Stimulated activated CD8-positive, alpha-beta memory T cell treated with anti-CD3 and anti-CD28 coated beads, Interleukin-7, amount 100 ng/mL, for 1 hour (primary cell): ENCODE results near the gene NEDD8.

Experiments
- DNase-seq, 2 donors: peaks; one replicate each; pipeline ENCODE4 v3.0.0-alpha.2; 2020; ENCODE audit warnings: low read depth in 2 of 2

The NEDD8 gene

DNA sequence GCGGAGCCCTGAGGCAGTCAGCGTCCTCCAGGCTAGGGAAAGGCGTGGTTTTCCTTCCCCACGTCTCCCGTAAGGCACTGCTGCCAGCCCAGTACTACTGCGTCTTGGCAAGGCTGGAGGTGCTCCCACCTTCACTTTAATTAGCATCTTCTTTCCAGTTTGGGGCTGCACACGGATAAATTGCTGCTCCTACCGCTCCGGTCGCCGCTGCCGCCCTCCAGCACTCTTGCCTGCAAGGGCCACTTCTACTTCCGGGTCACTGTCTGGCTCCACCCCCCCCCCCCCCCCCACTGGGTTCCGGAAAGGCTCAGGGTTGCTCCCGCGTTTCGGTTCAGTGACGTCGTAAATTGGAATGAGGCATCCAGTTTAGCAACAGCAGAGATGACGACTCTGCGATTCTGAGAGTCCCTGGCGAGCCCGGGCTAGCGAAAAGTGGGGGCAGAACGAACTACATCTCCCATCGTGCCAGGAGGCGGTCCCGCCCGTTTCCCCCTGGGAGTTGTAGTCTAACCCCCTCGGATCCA lies at the start of gene NEDD8:
Gene NEDD8, minus strand, starts transcription at position 247 of the 524 bp plus-strand sequence. Its CDS starts 100 bp downstream, at position 147.
- peak; percentile 64 to 75 for DNase-seq

DNA sequence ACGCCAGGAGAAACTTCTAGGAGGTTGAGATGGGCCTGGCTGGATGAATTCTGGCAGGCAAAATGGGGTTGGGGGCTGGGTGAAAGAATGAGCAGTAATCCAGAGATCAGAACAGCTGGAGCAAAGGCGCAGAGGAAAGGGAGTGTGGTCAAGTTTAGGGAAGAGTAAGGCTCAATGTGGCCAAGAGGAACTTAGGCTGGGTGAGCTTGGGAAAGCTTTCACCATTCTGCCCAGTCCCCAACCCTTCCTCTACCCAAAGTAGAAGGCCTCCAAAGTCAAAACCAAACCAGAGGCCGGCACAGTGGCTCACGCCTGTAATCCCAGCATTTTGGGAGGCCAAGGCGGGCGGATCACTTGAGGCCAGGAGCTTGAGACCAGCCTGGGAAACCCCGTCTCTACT lies 49.5 kb upstream of the NEDD8 start:
- DNase-seq: no peak

DNA sequence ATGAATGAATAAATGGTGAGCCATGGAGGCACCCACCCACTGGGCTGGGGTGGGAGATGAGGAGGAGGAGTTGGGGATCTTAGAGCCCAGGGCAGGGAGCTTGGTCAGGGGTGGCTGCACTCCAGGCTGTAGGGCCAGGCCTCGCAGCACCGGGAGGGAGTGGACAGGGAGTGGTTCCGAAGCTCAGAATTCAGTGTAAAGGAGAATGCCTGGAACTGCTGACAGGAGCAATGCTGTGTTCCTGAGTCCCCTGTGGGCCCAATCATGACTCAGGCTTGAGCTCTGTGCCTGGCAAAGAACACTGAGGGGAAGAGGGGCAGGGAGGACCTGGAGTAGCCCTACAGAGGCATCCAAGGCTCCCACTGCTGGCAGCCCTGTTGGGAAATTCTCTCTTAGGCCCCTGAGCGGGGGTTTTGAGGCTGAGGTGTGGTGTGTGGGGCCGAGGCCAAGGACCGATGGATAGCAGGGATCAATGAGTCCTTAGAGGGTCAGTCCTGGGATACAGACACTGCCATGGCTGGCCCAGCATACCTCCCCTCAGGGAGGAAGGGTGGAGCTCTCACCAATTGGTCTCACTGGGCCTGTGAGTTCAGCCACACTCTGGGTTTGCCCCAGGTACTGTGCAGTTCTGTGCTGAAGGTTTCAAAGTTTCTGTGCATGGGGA lies 48.8 kb upstream of the NEDD8 start:
- DNase-seq: no peak

DNA sequence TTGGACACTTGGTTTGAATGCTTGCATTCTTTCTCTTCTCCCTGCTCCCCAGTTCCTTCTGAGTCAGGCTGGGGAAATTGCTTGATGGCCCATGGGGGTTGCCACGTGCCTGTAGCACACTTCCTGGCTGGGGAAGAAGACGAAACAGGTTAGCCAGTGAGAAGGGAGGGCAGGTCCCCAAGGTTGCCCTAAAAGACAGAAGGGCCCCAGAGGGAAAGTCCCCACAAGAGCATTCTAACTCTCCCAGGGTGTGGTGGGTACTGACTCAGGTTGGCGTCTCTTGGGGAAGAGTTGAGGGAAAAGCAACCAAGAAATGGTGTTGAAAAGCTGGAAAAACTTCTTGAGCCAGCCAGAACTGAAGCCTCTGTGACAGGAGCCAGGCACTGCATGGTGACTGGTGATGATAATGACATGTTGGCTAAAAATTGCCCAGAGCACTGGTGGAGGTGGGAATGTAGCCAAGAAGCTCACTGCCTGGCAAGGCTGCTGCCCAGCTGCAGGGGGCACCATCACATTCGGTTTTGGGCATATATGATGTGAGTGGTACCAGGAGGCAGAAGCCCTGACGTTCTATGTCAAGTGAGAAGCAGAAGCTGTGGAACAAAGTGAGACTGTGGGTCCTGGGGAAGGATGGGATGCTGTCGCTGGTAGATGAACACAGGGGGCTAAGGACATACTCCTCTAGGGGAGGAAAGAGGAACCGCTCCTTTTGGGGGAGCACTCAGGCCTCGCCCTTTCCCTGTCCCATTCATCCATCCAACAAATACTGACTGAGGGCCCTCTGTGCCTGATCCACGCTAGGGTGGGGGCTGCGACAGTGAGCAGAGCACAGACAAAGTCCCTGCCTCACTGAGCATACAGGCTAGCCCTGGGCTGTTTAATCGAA lies 47.4 kb upstream of the NEDD8 start:
- no peak for DNase-seq

DNA sequence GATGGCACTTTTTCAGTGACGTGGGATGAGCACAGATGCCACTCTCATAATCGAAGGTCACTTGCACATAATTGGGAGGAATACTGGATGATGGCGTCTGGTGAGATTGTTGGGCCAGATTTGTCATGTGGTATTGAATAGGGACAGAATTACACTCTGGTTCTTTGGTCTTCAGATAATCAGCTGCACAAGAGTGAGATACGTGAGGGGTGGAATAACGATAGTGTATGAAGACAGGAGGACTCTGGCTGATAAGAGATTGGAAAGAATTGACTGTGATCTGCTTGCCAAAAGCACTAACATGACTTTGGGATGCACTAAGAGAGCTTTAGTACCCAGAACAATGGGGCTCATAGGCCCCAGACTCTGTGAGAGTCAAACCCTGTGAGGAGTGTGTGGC lies 46.3 kb upstream of the NEDD8 start:
- no peak for DNase-seq

DNA sequence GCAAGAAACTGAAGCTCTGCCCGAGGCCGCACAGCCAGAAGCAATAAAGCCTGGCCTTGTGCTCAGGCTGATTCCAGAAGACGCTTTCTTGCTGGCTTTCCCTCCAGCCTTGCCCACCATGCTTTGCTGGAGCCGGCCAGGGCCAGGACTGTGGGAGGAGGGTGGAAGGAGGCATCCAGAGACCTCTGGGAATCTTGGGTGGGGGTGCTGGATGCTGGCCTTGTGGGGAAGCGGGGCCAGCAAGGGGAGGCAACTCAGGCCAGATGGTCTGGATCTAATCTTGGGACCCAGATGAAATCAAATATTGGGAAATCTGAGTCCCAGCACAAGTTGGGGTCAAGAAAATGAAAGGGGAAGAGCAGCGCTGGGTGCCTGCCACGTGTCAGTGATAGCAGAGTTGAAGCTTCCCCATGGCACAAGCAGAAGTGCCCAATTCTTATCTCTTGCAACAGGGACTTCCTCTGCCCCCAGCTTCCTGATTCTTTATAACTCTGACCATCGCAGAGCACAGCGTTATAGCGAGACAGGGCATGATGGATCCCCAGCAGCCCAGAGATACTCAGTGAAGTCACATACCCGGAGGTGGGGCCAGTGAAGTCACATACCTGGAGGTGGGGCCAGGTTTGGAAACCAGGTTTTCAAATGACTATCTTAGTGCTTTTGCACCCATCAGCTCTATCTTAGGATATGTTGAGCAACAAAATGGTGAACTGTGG lies 45.6 kb upstream of the NEDD8 start:
- no peak for DNase-seq

DNA sequence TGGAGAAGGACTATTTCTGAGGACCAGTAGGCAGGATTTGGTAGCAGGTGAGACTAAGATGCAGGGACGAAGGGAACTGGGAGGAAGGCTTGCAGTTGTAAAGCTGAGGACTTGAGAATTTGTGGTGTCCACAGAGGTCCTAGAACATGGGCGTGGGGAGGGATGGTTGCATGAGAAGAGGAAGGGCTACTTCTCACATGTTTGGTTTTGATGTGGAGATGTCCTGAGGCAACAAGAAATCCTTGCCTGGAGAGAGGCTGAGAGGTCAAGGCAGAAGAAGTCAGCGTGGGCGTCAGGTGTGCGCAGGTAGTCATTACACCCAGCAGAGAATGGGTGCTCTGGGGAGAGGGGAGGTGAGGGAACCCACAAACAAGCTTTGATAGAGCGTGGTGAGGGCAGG lies 44.9 kb upstream of the NEDD8 start:
- DNase-seq: no peak

DNA sequence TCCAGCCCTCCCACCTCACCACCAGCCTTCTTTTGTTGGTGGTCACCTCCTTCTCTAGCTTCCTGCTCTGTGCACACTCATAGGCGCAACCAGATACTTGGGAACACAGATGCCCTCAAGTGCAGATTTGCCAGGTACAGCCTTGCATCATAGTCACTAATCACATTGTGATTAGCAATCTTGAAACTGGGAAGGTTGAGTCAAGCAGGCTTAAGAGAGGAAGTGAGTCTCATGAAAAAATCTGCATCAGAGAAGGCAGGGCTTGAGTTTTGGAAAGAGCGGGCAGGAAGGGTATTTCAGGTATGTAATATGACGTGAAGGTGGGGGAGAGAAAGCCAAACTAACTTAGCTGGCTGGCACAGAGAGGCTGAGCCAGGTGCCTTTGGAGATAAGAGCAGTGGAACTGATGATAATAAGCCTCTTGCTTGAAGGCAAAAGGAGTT lies 42.0 kb upstream of the NEDD8 start:
- DNase-seq: no peak

DNA sequence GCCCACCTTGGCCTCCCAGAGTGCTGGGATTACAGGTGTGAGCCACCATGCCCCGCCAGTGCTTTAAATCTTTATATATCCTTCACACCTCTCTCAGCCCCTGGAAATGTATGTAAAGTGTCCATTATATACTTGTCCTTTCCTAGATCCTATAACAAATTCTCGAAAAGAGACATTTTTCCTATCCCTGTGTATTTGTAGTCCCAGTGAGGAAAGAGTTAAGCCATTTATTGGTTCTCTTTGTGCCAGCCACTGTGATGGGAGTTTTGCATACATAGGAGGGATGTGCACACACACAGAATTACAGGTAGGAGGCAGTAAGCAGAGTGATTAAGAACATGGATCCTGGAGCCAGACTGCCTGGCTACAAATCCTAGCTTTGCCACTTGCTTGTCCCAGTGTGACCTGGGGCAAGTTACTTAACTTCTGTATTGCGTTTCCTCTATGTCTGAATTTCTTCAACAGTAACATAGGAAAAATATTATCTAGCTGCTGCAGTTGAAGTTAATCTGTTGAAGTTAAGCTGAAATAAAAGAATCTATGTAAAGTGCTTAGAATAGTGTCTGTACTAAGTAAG lies 41.3 kb upstream of the NEDD8 start:
- DNase-seq: no peak

DNA sequence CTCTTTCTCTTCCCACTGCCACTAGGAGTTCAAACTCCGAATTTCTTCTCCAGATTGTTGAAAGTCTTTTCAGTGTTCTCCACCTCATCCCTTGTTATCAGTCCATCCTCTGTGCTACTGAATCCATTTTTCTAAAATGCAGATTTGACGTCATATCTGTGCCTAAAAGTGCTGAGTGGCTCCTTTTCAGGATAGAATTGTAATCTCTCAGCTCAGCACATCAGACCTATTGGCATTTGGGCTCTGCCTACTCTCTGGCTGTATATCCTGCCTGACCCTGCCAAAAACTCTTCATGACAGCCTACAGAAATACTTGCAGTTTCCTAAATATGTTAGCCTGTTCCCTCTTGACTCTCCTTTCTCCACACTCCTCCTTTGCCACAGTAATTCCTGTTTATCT lies 40.3 kb upstream of the NEDD8 start:
- no peak for DNase-seq

DNA sequence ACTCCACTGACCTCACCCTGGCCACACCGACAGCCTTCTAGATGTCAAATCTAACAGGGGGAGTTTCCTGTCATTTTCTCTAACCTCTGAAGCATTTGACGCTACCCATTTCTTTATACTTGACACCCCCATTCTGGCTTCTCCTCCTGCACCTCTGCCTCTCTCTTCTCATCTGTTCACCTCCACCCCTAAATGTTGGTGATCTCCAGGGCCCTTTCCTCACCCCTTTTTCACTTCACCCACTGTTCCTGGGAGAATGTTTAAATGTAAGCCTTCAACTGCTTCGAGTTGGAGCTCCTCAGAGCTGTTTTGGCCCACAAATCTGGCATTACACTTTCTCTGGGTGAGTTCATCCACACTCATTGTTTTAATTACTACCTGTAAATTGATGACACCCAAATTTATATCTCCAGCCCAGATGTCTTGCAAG lies 39.7 kb upstream of the NEDD8 start:
- no peak for DNase-seq

DNA sequence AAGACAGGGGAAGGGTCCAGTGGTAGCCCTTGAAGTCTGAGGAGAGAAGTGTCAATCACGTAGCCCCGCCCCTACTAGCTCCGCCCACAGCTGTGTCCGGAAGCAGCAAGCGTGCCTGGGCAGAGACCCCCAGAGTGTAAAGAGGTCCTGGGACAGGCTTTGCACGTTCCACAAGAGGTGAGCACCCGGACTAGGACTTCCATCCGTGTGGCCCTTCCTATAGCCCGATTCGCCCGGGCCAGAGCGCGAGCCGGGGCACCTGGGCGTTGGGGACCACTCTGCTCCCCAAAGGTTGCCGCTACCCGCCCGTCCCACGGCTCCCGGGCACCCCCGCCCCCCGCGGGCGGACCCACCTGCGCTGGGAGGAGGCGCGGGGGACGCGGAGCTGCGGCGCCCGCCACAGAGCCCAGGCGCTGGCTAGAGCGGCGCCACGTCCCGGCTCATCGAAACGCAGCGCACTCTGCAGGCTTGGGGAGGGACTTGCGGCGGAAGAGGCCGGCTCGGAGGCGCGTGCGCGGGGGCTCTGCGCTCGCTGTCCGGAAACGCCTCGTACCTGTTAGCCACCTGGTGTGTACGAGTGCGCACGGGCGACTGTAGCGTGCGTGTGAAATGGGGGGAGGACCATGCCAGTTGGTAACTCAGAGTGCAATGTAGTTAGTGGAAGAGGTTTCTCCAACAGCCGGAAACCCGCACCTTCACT lies 39.1 kb upstream of the NEDD8 start, which contains the start of gene RABGGTA:
Gene RABGGTA, minus strand, starts transcription at position 464 of the 700 bp plus-strand sequence. CDS start 482 bp downstream, outside the sequence.
- DNase-seq: peak; percentile 79 to 81

DNA sequence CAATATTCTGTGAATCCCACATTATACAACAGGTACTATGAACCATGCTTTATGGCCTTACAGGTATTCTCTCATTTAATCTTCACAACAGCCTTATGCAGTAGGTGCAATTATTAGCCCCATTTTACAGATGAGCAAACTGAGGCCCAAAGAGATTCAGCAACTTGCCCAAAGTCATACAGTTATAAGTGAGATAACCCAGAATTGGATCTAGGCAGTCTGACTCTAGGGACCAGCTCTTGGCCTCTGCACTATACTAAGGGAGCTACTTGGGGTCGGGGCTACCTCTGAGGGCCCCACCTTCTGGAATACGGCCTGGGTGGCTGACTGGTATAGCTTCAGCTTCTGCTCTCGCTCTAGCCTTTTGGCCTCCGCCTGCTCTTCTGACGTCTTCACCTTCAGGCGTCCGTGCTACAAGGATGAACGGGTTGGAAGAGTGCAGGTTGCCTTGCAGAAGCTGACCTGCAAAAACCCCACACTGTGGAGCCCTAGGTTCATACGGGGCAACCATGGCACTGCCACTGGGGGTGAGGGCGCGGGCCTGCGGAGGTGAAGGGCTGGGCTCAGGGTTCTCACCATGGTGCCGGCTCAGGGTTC lies 38.5 kb upstream of the NEDD8 start:
- no peak for DNase-seq

DNA sequence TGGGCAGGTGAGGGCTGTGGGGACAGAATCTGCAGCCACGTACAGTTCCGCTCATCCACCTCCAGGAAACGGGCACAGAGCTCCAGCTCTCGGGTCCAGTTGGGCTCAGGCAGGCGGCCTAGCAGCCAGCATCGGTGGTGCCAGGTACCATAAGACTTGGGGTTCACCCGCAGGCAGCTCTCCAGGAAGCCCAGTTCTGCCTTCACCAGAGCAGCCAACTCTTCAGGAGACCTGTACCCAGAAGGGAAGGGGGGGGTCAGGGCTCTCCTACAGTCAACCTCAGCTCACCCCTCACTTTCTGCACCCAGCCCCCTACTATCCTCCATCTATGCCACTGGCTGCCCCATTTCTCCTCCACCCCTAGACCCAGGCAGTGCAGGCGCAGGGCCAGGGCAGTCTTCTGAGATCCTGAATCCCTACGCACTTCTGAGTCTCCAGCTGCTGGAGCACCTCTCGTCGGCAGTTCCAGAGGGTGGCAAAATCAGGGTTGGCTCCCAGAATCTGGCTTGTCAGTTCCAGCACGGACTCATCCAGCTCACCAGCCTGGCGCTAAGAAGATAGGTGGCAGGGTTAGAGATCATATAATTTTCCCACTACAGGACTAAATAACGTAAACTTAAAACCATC lies 37.9 kb upstream of the NEDD8 start:
- DNase-seq: no peak

DNA sequence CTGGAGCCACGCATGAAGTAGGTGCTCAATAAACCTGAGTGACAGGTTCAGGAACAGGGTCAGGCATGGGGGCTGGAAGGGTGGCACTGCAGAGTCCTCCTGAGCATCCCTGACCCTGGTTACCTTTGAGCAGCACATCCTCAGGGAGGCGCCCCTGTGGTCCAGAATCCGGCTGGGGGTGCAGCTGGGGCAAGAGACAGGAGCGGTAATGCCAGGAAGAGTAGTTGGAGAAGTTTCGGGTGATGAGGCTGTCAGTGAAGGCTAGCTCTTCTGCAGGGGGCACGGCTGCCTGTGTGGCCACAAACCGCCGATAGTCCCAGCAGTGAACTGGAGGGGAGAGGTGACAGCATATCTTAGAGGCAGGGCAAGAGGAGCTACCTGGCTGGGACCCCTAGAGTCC lies 37.2 kb upstream of the NEDD8 start:
- DNase-seq: no peak

DNA sequence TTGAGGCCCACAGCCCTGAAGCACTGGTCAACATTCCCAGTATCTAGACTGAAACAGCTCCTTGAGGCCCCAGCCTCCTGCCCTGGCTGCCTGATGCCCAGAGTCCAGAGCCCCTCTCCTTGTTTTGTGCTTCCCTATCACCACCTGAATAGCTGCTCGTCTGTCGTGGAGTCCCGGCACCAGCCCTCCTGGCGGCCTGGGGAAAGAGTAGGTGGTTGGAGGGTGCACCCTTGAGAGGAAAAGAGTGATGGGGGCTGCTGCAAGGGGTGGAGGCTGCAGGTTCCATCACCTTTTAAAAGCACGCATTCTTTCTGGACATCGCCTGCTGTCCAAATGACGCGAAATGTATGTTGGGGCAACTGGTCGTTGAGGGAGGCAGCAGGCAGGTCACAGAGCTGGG lies 36.1 kb upstream of the NEDD8 start:
- DNase-seq: no peak

DNA sequence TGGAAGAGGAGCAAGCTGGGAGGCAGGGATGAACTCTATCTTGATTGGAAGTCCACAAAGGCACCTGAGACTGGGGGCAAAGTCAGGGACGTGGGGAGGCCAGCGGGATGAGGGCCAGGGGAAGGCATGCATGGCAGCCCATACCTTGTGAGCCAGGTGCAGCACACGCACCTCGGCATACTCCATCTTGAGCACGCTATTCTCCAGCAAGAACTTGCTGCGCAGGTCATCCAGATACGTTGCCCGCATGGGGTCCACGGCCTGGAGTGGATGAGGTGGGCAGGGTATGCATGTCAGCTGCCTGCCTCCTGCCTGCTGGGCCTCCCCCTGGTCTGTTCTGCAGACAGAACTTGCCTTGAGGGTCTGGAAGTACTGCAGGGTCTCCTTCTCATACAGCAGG lies 35.3 kb upstream of the NEDD8 start:
- no peak for DNase-seq

DNA sequence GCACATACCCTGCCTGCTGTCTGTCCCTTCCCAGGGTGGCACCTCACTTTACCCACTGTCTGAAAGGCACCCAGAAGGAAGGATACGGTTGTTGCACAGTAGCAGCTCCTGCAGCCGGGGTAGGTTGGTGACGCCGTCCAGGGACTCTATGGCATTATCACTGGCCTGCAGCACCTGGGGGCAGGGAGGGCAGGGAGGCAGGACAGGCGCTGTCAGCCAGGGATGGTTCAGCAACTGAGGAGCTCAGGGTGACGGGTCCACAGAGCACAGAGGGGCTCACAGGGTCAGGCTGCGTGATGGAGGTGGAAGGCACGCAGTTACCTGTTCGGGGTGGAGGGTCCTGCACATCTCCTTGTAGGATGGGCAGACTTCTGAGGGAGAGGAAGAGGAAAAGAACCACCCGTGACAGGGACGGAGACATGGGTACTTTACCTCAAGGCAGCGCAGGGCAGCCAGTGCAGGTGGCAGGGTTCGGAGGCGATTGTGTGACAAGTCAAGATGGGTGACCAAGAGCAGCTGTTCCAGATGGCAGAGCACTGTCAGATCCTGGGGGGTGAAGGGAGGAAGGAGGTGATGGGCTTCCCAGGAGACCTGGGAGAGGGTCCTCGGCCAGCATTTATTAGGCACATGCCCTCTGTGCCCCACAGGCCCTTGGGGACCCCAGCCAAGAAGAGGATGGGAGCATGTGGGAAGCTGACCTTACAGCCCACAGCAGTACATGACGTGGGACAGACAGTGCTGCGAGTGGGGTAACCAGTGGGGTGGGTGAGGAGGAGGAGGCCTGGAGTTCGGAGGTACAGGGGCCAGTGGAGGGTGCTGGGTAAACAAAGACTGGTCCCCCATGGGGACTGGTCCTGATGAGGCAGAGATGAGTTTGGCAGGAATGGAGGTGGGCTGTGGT lies 34.4 kb upstream of the NEDD8 start:
- no peak for DNase-seq

DNA sequence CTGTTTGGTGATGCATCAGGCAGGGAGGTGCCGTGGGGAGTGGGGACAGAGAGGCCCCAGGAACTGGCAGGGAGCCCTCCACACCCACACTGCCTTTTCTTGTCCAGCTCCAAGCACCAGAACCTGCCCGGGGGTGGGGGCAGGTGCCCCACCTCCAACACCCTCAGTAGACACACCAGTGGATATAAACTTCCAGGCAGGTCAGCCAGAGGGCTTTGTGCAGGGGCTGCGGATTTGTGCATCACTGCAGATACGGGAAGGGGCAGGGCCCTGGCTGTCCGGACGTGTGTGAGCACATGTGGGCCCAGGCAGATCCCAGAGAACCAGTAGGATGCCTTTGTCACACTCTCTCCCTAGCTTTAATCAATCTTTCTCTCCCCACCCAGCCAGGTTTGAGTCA lies 32.1 kb upstream of the NEDD8 start:
- DNase-seq: no peak
